Upper lobe of left lung (tissue), 6 donors: Measurements from ENCODE around the gene STK11IP. TPM values are rescaled to one million over a fixed set of nuclear protein-coding genes. Genes with fewer than 3 reads are reported as not detected.

Experiments used
- ATAC-seq, 2 donors: fragments of 200-7000 bp; cut with Tn5 transposase; one replicate each; pipeline ENCODE4 v1.9.1; 2022; ENCODE audit warnings: mild to moderate bottlenecking in 2 of 2, moderate library complexity in 2 of 2; ENCODE audit not compliant: low FRiP score in 2 of 2
- DNase-seq, 2 donors: peaks; one replicate each; pipeline ENCODE4 v3.0.0-alpha.2; 2019 to 2020
- H3K27ac ChIP-seq, 4 donors: fragments of 200-600 bp; sonication (generic); one replicate each; pipeline ENCODE4 v1.5.1; 2016 to 2019
- H3K27me3 ChIP-seq, 4 donors: fragments of 200-600 bp; sonication (generic); one replicate each; pipeline ENCODE4 v1.5.1; 2017 to 2019
- H3K36me3 ChIP-seq, 4 donors: fragments of 200-600 bp; sonication (generic); one replicate each; pipeline ENCODE4 v1.5.1; 2016 to 2019
- H3K4me1 ChIP-seq, 4 donors: fragments of 200-600 bp; sonication (generic); one replicate each; pipeline ENCODE4 v1.5.1; 2018 to 2019
- H3K4me3 ChIP-seq, 4 donors: fragments of 200-600 bp; sonication (generic); one replicate each; pipeline ENCODE4 v1.5.1; 2017 to 2019; ENCODE audit warnings: mild to moderate bottlenecking in 2 of 4, moderate library complexity in 1 of 4
- H3K9me3 ChIP-seq, 4 donors: fragments of 200-600 bp; sonication (generic); one replicate each; pipeline ENCODE4 v1.5.1; 2018 to 2019
- EP300 ChIP-seq, 4 donors: sonication (generic); formaldehyde crosslinking; IDR thresholded peaks; one replicate each; pipeline ENCODE4 v1.5.1; 2017; ENCODE audit warnings: antibody characterized with exemption in 4 of 4, control low read depth in 2 of 4
- POLR2A ChIP-seq, 4 donors: fragments of 450-650 bp; IDR thresholded peaks; one replicate each; pipeline ENCODE4 v1.5.1; 2016 to 2017; ENCODE audit warnings: antibody characterized with exemption in 4 of 4, mild to moderate bottlenecking in 2 of 4
- POLR2AphosphoS5 ChIP-seq, 2 donors: sonication (generic); formaldehyde crosslinking; IDR thresholded peaks; one replicate each; pipeline ENCODE4 v1.5.1; 2017; ENCODE audit warnings: antibody characterized with exemption in 2 of 2
- WGBS, 2 donors: methylation state at CpG; one replicate each; pipeline ENCODE4 v1.1.5; 2017 to 2018; 5-methylcytosine and 5-hydroxymethylcytosine counted together
- total RNA-seq, 6 donors: library from RNA; depleted of rRNA in 4 of 6; stranded (reverse); fragments of >200 nt in 4 of 6; gene quantifications; one replicate each; pipeline versions ENCODE4 v1.1.0 to v1.2.1, GENCODE V29; 2016 to 2021
- TF ChIP-seq, protein P1 (sequence below), 6 experiments: fragments of 450-650 bp in 4 of 6; fragments of 200-600 bp in 2 of 6; sonication (generic) in 2 of 6; IDR thresholded peaks; one replicate each; pipeline ENCODE4 v1.5.1; 2016 to 2019; ENCODE audit warnings: antibody characterized with exemption in 6 of 6
- donor health status: DM: no; HTN: no; CAD: no; lungs with moderate emphysema.
- donor health status: DM: no; HTN: yes; CAD: no; lungs with severe emphysema.

STK11IP gene
- total RNA-seq, 6 donors from 2014 or later = 16.0 to 77.5 (median 35.6) TPM

DNA sequence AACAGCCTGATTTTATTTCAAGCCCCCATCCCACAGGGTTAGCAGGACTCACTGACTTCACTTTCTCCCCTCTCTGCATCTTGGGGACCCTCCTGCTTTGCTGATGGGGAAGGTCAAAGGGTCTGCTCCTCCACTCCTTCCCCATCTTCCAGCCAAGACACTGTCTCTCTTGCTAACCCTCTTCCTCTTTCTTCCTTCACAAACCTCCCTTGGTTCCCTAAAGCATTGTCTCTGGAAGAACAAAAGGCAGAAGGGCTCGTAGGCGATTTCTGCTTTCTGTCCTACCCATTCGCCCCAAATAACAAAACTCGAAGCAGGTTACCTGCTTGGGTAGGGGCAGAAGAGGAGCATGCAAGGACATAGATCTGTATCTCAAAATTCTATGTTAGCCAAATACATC, 24.3 kb downstream of the STK11IP start:
- ATAC-seq = no peak
- peaks cover 0 to 2% (median under 1%) of the 10 kb centered on the region in 4 donors for H3K4me1 ChIP-seq
- H3K36me3 ChIP-seq = peaks cover 0 to under 1% (median 0%) of the 10 kb centered on the region in 4 donors
- peaks cover 0 to 2% (median under 1%) of the 10 kb centered on the region in 4 donors for H3K27me3 ChIP-seq
- no peak overlapping the region for H3K27ac ChIP-seq
- no peaks in the 10 kb centered on the region for H3K9me3 ChIP-seq
- TF ChIP-seq, protein P1, sequence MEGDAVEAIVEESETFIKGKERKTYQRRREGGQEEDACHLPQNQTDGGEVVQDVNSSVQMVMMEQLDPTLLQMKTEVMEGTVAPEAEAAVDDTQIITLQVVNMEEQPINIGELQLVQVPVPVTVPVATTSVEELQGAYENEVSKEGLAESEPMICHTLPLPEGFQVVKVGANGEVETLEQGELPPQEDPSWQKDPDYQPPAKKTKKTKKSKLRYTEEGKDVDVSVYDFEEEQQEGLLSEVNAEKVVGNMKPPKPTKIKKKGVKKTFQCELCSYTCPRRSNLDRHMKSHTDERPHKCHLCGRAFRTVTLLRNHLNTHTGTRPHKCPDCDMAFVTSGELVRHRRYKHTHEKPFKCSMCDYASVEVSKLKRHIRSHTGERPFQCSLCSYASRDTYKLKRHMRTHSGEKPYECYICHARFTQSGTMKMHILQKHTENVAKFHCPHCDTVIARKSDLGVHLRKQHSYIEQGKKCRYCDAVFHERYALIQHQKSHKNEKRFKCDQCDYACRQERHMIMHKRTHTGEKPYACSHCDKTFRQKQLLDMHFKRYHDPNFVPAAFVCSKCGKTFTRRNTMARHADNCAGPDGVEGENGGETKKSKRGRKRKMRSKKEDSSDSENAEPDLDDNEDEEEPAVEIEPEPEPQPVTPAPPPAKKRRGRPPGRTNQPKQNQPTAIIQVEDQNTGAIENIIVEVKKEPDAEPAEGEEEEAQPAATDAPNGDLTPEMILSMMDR (IDR thresholded peaks at IDR 0.05) = no peak
- TF ChIP-seq EP300 (IDR thresholded peaks at IDR 0.05) = no peak
- TF ChIP-seq POLR2AphosphoS5 (IDR thresholded peaks at IDR 0.05) = no peak
- TF ChIP-seq POLR2A (IDR thresholded peaks at IDR 0.05) = no peak
- WGBS, 2 donors = 74 to 76% methylated on average over 4 of the region's 4 CpGs
- DNase-seq = no peak
- H3K4me3 ChIP-seq = no peak overlapping the region

DNA sequence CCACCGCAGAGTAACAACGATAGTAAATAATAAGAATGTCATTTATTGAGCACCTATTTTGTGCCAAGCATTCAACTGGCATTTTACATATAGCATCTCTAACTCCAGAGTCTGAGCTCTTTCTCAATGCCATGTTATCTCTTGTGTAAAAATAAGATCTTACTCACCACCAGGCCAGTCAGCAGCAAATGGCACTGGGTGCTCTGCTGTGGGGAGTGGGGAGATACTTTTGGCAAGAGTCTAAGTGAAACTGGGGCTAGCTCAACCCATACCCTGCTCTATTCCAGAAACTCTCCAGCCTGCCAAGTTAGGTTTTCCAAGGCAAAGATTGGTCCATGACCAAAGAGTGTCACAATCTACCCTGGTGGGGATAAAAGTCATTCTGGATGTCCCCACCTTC, 24.8 kb downstream of the STK11IP start:
- H3K27ac ChIP-seq = no peak overlapping the region
- no peak for ATAC-seq
- H3K36me3 ChIP-seq = no peaks in the 10 kb centered on the region
- H3K4me1 ChIP-seq = peaks cover 0 to 6% (median 2%) of the 10 kb centered on the region in 4 donors
- WGBS, 2 donors = 92 to 96% methylated on average over 2 of the region's 2 CpGs
- H3K9me3 ChIP-seq = no peaks in the 10 kb centered on the region
- no peak overlapping the region for H3K4me3 ChIP-seq
- TF ChIP-seq, protein P1 (IDR thresholded peaks at IDR 0.05) = no peak
- TF ChIP-seq EP300 (IDR thresholded peaks at IDR 0.05) = no peak
- no peak for TF ChIP-seq POLR2AphosphoS5 (IDR thresholded peaks at IDR 0.05)
- no peak for TF ChIP-seq POLR2A (IDR thresholded peaks at IDR 0.05)
- peaks cover 0 to 5% (median 2%) of the 10 kb centered on the region in 4 donors for H3K27me3 ChIP-seq
- DNase-seq = no peak

DNA sequence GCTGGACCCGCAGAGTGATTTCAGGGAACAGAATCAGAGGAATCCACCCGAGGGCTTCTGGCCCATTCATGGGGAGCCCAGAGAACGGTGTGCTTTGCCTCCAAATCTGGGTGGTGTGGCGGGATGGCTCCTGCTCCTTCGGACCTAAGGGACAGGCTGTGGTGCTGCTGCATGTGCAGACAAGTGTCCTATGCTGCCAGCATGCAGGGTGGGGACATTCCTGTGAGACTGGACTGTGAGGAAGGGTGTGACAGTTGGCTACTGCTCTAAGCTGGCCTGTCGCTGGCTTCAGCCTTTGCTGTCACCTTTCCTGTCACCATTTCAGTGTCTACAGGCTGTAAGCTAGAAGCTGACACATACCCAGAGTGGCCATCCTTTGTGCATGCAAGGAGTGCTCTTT, 26.9 kb downstream of the STK11IP start:
- 75 to 90% methylated on average over 4 to 6 of the region's 6 CpGs for WGBS, 2 donors
- Histone ChIP-seq H3K4me3 (no peak overlapping the region), H3K27me3 (peaks cover 0 to 14% (median 7%) of the 10 kb centered on the region in 4 donors), H3K27ac (no peak overlapping the region), H3K9me3 (no peaks in the 10 kb centered on the region), H3K4me1 (peaks cover 6 to 14% (median 9%) of the 10 kb centered on the region in 4 donors), H3K36me3 (no peaks in the 10 kb centered on the region)
- ATAC-seq (no peak), DNase-seq (no peak)
- TF ChIP-seq EP300 (IDR thresholded peaks at IDR 0.05) (no peak), POLR2A (IDR thresholded peaks at IDR 0.05) (no peak), POLR2AphosphoS5 (IDR thresholded peaks at IDR 0.05) (no peak)
- TF ChIP-seq, protein P1 (IDR thresholded peaks at IDR 0.05) = no peak

DNA sequence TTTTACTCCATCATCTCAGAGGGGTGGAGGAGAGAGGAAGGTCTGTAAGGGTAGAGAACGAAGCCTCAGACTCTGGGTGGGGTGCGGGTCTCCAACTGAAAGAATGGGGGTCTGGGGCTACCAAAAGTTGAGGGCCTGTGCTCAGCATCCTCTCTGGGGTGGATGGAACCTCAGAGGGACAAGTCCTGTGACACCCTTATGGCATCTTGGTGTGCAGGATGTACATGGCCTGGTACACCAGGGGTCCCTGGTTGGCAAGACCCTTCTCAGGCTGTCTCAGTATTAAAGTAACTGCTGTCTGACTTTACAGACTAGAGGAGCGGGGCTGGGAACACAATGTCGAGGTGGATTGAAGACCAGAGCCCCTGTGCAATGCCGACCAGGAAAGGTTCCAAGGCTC, 27.5 kb downstream of the STK11IP start:
- H3K4me1 ChIP-seq = peaks cover 6 to 14% (median 9%) of the 10 kb centered on the region in 4 donors
- TF ChIP-seq POLR2A (IDR thresholded peaks at IDR 0.05) (no peak), EP300 (IDR thresholded peaks at IDR 0.05) (no peak), POLR2AphosphoS5 (IDR thresholded peaks at IDR 0.05) (no peak)
- TF ChIP-seq, protein P1 (IDR thresholded peaks at IDR 0.05) = no peak
- WGBS, 2 donors = 92 to 94% methylated on average over 5 of the region's 5 CpGs
- no peak for ATAC-seq
- no peaks in the 10 kb centered on the region for H3K9me3 ChIP-seq
- no peak for DNase-seq
- no peak overlapping the region for H3K27ac ChIP-seq
- no peak overlapping the region for H3K4me3 ChIP-seq
- peaks cover 0 to 14% (median 7%) of the 10 kb centered on the region in 4 donors for H3K27me3 ChIP-seq
- no peaks in the 10 kb centered on the region for H3K36me3 ChIP-seq

DNA sequence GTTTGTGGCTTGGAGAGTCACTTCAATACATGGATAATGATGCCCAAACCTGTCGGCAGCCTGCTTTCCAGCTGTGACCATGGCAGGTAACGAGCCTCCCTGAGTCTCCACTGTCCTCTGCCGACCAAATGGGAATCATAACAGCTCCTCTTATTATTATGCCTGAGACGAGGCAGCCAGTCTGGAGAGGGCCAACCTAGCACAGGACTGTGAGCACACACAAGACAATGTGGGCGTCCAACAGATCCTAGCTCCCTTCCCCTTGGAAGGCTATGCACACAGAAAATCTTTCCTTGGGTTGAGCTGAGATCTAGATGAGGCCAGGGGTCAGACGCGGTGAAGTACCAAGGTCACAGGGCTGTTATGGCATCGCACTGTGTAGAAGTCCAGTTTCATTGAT, 28.9 kb downstream of the STK11IP start:
- H3K4me3 ChIP-seq = no peak overlapping the region
- H3K27me3 ChIP-seq = peaks cover 0 to 14% (median 7%) of the 10 kb centered on the region in 4 donors
- TF ChIP-seq POLR2AphosphoS5 (IDR thresholded peaks at IDR 0.05) (no peak), EP300 (IDR thresholded peaks at IDR 0.05) (no peak), POLR2A (IDR thresholded peaks at IDR 0.05) (no peak)
- TF ChIP-seq, protein P1 (IDR thresholded peaks at IDR 0.05) = no peak
- no peak overlapping the region for H3K27ac ChIP-seq
- H3K36me3 ChIP-seq = no peaks in the 10 kb centered on the region
- peaks cover 6 to 14% (median 9%) of the 10 kb centered on the region in 4 donors for H3K4me1 ChIP-seq
- ATAC-seq (no peak), DNase-seq (no peak)
- H3K9me3 ChIP-seq = no peaks in the 10 kb centered on the region
- 76 to 85% methylated on average over 6 to 8 of the region's 8 CpGs for WGBS, 2 donors
